Spinal cord (tissue), 10 donors: Measurements from ENCODE around the gene PPP1R2B. TPM values are rescaled to one million over a fixed set of nuclear protein-coding genes. Genes with fewer than 3 reads are reported as not detected.
"Not testable (repeated sequence)": the region's sequence is repeated elsewhere in the genome, so short reads cannot be mapped to it uniquely, and the experiment has no call there.

Experiments used
- DNase-seq, 6 donors: peaks; one replicate each; pipeline versions ENCODE4 v3.0.0 to v3.0.0-alpha.2; 2013 to 2015; ENCODE audit warnings: low spot score in 6 of 6, low read depth in 4 of 6
- H3K27ac ChIP-seq: one replicate; pipeline ENCODE4 v1.5.1; 2013; ENCODE audit warnings: low read depth, low read length, control low read depth
- H3K27me3 ChIP-seq: one replicate; pipeline ENCODE4 v1.6.1; 2013; ENCODE audit warnings: low read length; ENCODE audit not compliant: control insufficient read depth, insufficient read depth
- H3K36me3 ChIP-seq: one replicate; pipeline ENCODE4 v1.6.1; 2013; ENCODE audit warnings: low read length; ENCODE audit not compliant: control insufficient read depth, insufficient read depth
- H3K4me1 ChIP-seq: one replicate; pipeline ENCODE4 v1.6.1; 2013; ENCODE audit warnings: low read length; ENCODE audit not compliant: control insufficient read depth, insufficient read depth
- H3K4me3 ChIP-seq: one replicate; pipeline ENCODE4 v1.5.1; 2013; ENCODE audit warnings: low read depth, low read length, control low read depth
- H3K9me3 ChIP-seq: one replicate; pipeline ENCODE4 v1.6.1; 2013; ENCODE audit warnings: low read length; ENCODE audit not compliant: control insufficient read depth, insufficient read depth
- WGBS: methylation state at CpG from one replicate; pipeline ENCODE4 v1.1.5; 2013; ENCODE audit warnings: missing lambda C conversion rate; ENCODE audit not compliant: insufficient coverage; 5-methylcytosine and 5-hydroxymethylcytosine counted together
- polyA plus RNA-seq, 2 donors: library from polyadenylated mRNA; unstranded; fragments of 120-200 nt; gene quantifications; one replicate each; pipeline ENCODE4 v1.2.1, GENCODE V29; 2013; ENCODE audit not compliant: insufficient read length in 2 of 2
- total RNA-seq, 2 donors: library from RNA; depleted of rRNA in 1 of 2; stranded (reverse); fragments of 120-200 nt in 1 of 2; fragments of >200 nt in 1 of 2; gene quantifications; one replicate each; pipeline versions ENCODE4 v1.2.3 to v1.2.4, GENCODE V29; 2013 to 2014
- donor health status: healthy.

PPP1R2B gene
- total and polyA plus RNA-seq, 4 donors: 0.11 to 0.20 TPM; not detected in 2

- WGBS: 0% methylated on average over 1 of the region's 2 CpGs
- H3K27ac ChIP-seq: no peak overlapping the region
- no peak overlapping the region for H3K4me3 ChIP-seq
- no peaks in the 10 kb centered on the region for H3K27me3 ChIP-seq
- peak; percentile 49 to 94 (median 58) for DNase-seq
- H3K9me3 ChIP-seq: no peaks in the 10 kb centered on the region
- no peaks in the 10 kb centered on the region for H3K4me1 ChIP-seq
- H3K36me3 ChIP-seq: no peaks in the 10 kb centered on the region
Measured at GRCh38 chr5:156824800-156825199, 25.3 kb upstream of the PPP1R2B start.

- Histone ChIP-seq H3K9me3 (no peaks in the 10 kb centered on the region), H3K4me1 (no peaks in the 10 kb centered on the region), H3K27ac (no peak overlapping the region), H3K27me3 (no peaks in the 10 kb centered on the region), H3K36me3 (no peaks in the 10 kb centered on the region), H3K4me3 (no peak overlapping the region)
- DNase-seq: no peak
- WGBS: 83% methylated on average over 1 of the region's 3 CpGs
Measured at GRCh38 chr5:156825688-156826087, 24.4 kb upstream of the PPP1R2B start.

- 95% methylated on average over 3 of the region's 4 CpGs for WGBS
Measured at GRCh38 chr5:156826150-156826549, 23.9 kb upstream of the PPP1R2B start.

GRCh38 chr5:156834916-156835315 lies 15.2 kb upstream of the PPP1R2B start:
- DNase-seq: no peak
- Histone ChIP-seq H3K27me3 (no peaks in the 10 kb centered on the region), H3K9me3 (no peaks in the 10 kb centered on the region), H3K36me3 (no peaks in the 10 kb centered on the region), H3K4me3 (no peak overlapping the region), H3K27ac (no peak overlapping the region), H3K4me1 (no peaks in the 10 kb centered on the region)
- WGBS: 87% methylated on average over 6 of the region's 6 CpGs

More at GRCh38 chr5:156826150-156826549, 23.9 kb upstream of the PPP1R2B start:
- Histone ChIP-seq H3K27ac (no peak overlapping the region), H3K36me3 (no peaks in the 10 kb centered on the region), H3K27me3 (no peaks in the 10 kb centered on the region), H3K9me3 (no peaks in the 10 kb centered on the region), H3K4me3 (no peak overlapping the region), H3K4me1 (no peaks in the 10 kb centered on the region)
- no peak for DNase-seq

GRCh38 chr5:156835905-156836304 lies 14.2 kb upstream of the PPP1R2B start:
- Histone ChIP-seq H3K9me3 (no peaks in the 10 kb centered on the region), H3K4me3 (no peak overlapping the region), H3K27me3 (no peaks in the 10 kb centered on the region), H3K27ac (no peak overlapping the region), H3K36me3 (no peaks in the 10 kb centered on the region), H3K4me1 (no peaks in the 10 kb centered on the region)
- WGBS: 100% methylated on average over 1 of the region's 3 CpGs
- DNase-seq: no peak

GRCh38 chr5:156836846-156837245 lies 13.2 kb upstream of the PPP1R2B start:
- no peaks in the 10 kb centered on the region for H3K36me3 ChIP-seq
- H3K27me3 ChIP-seq: no peaks in the 10 kb centered on the region
- no peak overlapping the region for H3K27ac ChIP-seq
- no peaks in the 10 kb centered on the region for H3K4me1 ChIP-seq
- DNase-seq: no peak
- WGBS: 80% methylated on average over 1 of the region's 3 CpGs
- H3K4me3 ChIP-seq: no peak overlapping the region
- no peaks in the 10 kb centered on the region for H3K9me3 ChIP-seq

GRCh38 chr5:156838961-156839360 lies 11.1 kb upstream of the PPP1R2B start:
- H3K9me3 ChIP-seq: no peaks in the 10 kb centered on the region
- WGBS: 39% methylated on average over 5 of the region's 5 CpGs
- H3K27me3 ChIP-seq: no peaks in the 10 kb centered on the region

GRCh38 chr5:156841737-156842136 lies 8.4 kb upstream of the PPP1R2B start:
- no peaks in the 10 kb centered on the region for H3K4me1 ChIP-seq
- no peak overlapping the region for H3K27ac ChIP-seq
- no peaks in the 10 kb centered on the region for H3K27me3 ChIP-seq

More at GRCh38 chr5:156838961-156839360, 11.1 kb upstream of the PPP1R2B start:
- peak in 5 of 6 donors; percentile 21 to 72 (median 35) for DNase-seq
- Histone ChIP-seq H3K27ac (peak overlapping the region; percentile 67), H3K4me3 (no peak overlapping the region), H3K36me3 (no peaks in the 10 kb centered on the region), H3K4me1 (no peaks in the 10 kb centered on the region)

GRCh38 chr5:156846914-156847313 lies 3.2 kb upstream of the PPP1R2B start:
- Histone ChIP-seq H3K27ac (no peak overlapping the region), H3K27me3 (no peaks in the 10 kb centered on the region), H3K9me3 (peaks cover 3% of the 10 kb centered on the region), H3K4me1 (no peaks in the 10 kb centered on the region), H3K4me3 (no peak overlapping the region), H3K36me3 (no peaks in the 10 kb centered on the region)
- DNase-seq: no peak
- WGBS: no CpG with 5 or more reads among the region's 2 CpGs

More at GRCh38 chr5:156841737-156842136, 8.4 kb upstream of the PPP1R2B start:
- H3K4me3 ChIP-seq: no peak overlapping the region
- H3K36me3 ChIP-seq: no peaks in the 10 kb centered on the region
- DNase-seq: no peak
- H3K9me3 ChIP-seq: no peaks in the 10 kb centered on the region

- H3K4me1 ChIP-seq, DNase-seq, H3K4me3 ChIP-seq, H3K27ac ChIP-seq, H3K9me3 ChIP-seq, H3K27me3 ChIP-seq, H3K36me3 ChIP-seq: not testable (repeated sequence)
- no CpG with 5 or more reads among the region's 1 CpG for WGBS
Measured at GRCh38 chr5:156848447-156848846, 1.6 kb upstream of the PPP1R2B start.
